NCI-H69 (cell line): ENCODE measurements around the gene PTDSS2.
A peak's percentile ranks its signal among the peaks of the same experiment; 100 is the strongest.

Source experiments
- DNase-seq: peaks from one replicate; lab custom pipeline; 2025; lab: John Stamatoyannopoulos, UW

PTDSS2 gene

DNA sequence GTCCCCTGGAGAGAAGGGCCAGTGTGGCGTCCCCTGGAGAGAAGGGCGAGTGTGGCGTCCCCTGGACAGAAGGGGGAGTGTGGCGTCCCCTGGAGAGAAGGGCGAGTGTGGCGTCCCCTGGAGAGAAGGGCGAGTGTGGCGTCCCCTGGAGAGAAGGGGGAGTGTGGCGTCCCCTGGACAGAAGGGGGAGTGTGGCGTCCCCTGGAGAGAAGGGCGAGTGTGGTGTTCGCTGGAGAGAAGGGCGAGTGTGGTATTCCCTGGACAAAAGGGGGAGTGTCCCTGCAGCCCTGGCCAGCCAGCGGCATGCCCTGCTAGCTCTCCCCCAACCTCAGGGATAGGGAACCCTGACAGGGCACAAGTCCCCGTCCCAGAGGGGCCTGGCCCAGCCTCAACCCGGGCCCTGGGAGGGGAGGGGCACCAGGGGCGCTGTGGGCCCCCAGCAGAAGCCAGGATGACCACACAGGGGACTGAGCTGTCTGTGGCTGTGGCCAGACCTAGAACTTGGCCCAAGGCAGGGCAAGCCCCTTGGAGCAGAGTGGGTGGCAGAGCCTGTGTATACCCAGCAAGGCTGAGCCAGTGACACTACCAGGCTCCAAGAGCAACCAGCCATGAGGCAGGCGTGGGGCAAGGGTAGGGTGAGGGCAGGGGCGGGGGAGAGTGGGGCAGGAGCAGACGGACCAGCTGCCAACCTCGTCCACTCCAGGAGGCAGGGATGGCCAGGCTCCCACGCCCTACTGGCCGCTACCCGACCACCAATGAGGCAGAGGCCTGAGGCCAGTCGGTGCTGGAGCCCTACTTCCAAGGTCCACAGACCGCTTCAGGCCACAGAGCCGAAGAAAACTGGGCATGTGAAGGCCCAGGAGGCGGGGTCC, 81.1 kb downstream of the PTDSS2 start:
- no peak for DNase-seq

DNA sequence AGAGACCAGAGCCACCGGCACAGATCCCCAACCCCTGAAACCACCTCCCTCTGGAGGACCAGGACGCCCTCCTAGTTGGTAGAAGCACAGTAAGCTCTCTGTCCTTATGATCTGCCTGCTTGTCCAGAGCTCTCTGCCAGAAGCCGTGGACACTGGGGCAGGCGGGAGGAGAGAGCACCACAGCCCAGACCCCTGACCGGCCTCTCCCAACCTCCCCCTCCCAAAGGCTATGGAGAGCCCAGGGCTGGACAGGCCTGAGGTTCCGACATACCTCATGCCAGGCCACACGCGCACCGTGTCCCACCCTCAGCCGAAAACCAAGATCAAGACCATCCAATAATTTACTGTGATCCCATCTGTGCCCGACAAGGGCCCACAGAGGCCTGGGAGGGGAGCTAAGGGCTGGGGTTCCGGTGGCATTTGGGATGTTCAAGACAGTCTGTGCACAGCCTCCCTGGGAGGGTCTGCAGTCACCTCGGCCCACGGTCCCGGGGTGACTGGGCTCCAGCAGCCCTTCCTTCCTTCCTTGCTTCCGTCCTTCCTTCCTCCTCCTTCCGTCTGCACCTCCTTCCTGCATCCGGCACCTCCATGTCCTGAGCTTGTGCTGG, 81.9 kb downstream of the PTDSS2 start:
- no peak for DNase-seq

DNA sequence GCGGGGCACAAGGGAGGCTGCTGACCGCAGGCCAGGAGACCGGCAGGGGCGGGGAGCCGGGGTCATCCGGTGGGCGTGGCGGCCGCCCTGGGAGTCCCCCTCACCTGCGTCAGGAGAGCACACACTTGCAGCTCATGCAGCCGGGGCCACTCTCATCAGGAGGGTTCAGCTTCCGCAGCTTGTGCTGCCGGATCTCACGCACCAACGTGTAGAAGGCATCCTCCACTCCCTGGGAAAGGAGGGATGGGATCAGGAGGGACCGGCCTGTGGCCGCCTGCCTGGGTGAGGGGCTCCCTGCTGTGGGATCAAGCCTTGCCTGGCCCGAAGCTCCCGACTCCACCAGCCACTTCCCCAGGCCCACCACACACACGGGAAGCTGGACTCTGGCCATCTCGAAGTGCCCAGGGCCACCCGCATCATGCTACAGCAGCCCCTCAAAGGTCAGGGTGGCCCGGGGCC, 82.5 kb downstream of the PTDSS2 start:
- no peak for DNase-seq

DNA sequence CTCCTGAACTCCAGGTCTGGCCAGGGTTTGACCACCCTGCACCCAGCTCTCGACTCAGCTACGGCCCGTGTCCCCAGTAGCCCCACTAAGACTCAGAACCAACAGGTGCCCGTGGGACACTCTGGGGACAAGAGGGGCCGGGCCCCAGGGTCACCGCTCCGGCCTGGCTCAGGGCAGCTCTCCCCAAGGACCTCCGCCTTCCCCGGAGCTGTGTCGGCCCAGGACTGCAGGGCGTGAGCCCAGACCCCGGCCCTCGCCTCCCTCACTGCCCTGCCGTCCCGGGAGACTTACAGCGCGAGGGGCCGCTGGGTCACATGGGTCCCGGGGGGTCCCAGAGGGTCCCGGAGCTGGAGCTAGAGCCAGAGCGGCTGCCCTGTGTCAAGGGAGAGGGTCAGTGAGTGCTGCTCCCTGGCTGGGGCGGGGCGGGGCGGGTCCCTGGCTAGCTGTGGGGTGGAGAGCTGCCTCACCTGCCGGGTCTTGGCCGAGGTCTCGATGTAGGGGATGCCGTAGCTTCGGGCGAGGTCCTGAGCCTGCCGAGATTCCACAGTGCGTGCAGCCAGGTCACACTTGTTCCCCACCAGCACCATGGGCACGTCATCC, 83.0 kb downstream of the PTDSS2 start:
- DNase-seq: no peak

DNA sequence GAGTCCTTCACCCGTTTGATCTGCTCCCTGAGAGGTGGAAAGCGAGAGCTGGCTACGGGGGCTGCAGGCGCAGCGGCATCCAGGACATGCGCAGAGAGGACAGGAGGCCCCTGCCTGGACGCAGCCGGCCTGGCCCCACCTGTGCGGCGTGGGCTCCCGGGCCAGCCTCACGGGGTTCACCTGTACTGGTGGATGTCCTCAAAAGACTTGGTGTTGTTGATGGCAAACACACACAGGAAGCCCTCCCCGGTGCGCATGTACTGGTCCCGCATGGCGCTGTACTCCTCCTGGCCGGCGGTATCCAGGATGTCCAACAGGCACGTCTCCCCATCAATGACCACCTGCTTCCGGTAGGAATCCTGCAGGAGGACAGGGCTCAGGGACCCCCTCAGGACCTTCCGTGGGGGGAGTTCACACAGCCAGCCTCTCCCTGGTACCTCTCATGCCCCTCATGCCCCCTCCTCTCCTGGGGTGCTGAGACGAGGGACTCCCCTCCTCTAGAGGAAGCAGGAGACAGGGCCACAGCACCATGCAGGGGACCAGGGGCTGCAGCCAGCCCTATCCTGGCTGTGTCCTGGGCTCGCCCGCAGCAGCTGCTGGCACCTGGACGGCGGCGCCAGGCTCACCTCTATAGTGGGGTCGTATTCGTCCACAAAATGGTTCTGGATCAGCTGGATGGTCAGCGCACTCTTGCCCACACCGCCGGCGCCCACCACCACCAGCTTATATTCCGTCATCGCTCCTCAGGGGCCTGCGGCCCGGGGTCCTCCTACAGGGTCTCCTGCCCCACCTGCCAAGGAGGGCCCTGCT, 83.7 kb downstream of the PTDSS2 start:
- DNase-seq: no peak

DNA sequence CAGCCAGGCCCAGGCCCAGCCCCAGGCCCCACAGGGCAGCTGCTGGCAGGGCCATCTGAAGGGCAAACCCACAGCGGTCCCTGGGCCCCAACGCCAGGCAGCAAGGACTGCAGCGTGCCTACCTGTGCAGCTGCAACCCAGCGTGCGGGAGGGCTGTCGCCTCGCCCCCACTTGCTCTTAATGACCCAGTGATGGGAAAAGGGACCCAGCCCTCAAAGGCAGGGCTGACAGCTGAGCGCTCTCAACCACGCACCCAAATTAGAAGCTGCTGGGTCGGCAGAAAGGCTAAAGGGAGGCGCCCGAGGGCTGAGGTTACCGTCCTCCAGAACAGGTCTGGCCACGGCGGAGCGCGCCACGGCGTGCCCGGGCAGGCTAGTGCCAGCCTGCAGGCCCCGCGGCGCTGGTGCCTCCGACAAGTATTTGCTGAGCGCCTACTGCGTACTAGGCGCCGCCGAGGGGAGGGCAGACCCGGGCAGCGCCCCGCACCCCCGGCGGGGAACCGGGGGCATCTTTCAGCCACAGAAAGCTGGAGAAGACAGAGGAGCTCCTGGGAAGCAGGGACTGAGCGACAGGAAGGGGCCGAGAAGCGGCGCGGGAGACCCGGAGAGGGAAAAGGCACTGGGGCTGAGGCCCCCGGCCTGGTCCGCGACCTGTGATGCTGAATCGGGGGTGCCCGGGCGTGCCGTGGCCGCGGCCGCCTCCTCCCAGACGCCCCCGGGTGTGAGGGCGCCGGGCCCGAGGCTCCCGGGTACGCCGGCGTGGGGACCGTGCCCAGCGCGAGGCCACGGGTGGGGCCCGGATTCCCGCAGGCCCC, 84.5 kb downstream of the PTDSS2 start:
- peak; percentile 73 for DNase-seq

DNA sequence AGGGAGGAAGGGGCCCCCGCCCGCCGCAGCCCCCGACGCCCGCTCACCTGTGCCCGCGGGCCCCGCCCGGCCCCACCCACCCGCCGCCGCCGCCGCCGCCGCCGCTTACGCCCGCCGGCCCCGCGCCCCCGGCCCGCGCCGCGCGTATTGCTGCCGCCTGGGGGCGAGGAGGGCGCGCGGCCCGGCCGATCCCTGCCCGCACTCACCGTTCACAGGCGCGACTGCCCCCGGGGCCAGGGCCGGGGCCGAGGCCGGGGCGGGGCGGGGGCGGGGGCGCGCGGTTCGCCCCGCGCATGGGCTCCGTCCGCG, 85.1 kb downstream of the PTDSS2 start:
- DNase-seq: no peak

DNA sequence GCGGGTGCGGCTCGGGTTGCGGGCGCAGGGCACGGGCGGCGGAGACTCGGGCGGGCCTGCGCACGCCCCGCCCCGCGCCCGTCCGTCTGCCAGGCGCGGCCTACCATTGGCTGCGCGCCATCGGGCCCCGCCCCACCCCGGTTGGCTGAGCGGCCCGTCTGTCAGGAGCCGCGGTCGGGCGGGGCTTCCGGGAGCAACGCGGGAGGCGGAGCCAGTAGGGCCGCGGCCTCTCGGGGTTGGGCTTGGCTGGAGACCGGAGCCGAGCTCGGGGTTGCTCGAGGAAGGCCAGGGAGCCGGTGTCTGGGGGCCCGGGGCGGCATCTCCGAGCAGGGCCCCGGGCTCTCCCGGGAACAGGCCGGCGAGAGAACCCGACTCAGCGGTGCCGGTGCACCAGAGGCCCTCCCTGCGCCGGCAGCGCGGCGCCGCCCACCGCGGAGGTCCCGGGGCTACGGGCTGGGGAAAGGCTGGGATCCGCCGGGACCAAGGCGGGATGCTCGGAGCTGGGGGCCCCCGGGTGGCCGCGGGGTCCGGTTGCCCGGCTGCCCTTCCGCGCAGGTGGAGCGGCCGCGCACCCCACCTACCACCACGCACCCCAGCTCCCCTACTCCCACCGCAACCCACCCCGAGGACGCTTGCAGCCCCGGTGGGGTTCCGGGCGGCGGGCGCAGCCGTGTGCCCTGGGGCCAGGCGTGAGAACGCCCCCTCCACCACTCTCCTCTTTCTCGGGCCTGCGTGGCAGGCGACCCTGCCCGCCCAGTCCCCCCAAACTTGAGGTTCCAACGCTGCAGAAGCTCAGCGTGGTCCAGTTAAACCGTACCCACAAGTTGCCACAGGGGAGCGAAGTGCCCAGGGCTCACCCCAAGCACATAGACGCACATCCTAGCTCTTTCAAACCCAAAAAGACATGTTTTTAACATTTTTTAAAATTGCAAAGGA, 85.7 kb downstream of the PTDSS2 start, which contains the start of gene HRAS:
HRAS (minus strand) TSS at position 58 of the 936 bp plus-strand sequence.
- DNase-seq: peak; percentile 97

DNA sequence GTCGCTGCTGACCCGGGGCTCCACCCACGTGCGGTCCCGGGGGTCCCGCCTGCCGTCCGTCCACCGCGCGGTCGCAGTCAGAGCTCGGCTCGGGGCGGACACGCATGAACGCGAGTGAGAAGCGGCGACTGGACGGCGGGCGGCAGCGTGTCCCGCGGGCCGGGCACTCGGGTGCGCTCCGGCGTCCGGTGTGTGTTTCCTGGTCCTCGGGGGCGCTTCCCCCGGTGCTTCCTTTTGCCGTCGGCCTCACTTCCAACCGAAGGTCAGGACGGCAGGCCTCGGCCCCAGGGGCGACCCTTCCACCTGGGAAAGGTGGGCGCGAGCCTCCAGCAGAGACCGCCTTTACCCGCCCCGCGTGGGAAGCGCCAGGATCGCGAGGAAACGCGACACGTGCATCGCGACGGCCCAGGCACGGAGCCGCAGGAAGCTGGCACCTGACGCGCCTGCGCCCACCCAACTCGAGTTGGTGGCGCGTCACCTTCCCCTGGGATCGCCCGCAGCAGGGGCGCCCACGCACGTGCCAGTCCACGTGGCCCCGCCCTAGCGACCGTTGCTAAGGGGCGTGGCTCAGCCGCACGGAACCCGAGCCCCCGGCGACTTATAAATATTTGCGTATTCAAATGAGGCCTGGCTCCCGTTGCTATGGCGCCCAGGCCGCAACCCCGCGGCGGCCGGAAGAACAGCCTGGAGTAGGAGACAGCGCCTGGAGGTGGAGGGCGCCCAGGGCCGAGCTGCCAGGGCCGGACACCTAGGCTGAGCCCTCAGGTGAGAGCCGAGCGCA, 87.0 kb downstream of the PTDSS2 start, which contains the start of gene LRRC56:
LRRC56 (plus strand) TSS at position 687 of the 781 bp plus-strand sequence. CDS start 3,158 bp downstream, outside the sequence.
- peak; percentile 98 for DNase-seq

DNA sequence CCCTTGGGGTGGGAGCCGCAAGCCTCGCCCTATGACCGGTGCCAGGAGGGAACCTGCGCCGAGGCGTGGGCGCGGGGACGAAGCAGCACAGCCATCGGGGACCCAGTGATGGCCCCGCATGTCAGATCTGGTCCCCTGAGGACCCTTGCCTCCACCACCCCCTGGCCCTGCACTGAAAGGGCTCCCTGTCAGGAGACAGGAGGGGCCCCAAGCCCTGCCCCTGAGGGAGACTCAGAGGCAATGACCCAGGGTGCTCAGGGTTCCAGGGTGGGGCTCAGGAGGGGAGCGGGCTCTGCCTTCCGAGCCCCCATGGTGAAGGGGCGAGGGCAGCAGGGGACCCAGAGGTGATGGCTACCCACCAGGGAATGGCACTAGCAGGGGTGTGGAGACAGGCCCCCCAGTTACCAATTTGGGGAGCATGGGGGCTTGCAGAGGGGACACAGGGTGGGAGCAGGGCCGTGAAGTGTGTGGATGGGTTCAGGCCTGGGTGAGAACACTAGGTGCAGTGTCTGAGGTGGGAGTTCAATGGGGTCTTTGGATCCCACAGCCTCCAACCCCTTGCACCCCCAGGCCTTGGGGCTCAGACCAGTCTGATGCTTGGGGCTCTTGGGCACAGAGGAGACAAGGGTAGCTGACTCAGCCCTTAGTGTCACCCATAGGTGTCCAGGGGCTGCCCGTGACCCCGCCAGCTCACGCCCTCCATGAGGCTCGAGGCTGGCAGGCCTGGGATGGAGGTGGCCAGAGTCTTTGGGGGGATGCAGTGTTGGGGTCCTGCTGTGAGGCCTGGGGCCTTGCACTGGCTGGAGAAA, 87.7 kb downstream of the PTDSS2 start:
- no peak for DNase-seq

DNA sequence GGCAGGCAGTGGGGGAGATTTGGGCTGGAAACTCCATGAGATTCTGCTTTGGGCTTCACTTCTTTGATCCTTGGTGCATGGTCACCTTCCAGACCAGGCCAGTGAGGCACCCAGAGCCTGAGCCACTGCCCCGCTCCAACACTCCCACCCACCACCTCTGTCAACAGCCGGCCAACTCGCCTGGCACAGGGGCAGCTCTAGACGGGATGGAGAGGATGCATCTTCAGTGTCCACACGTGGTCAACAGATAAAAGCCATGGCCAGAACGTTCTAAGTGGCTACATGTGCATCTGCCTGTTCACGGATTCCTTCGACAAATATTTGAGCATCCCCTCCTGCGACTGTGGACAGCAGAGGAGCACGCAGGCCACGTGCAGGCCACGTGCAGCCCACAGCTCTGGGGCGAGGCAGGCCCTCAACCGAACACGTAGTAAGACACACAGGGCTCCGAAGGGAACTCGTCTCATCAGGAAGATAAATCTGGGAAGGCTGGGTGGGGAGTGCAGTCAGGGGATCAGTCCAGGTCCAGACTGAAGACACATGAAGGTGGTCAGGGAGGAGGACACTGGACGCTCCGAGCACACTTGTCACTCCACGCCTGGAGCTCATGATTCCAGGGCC, 88.5 kb downstream of the PTDSS2 start:
- DNase-seq: no peak

DNA sequence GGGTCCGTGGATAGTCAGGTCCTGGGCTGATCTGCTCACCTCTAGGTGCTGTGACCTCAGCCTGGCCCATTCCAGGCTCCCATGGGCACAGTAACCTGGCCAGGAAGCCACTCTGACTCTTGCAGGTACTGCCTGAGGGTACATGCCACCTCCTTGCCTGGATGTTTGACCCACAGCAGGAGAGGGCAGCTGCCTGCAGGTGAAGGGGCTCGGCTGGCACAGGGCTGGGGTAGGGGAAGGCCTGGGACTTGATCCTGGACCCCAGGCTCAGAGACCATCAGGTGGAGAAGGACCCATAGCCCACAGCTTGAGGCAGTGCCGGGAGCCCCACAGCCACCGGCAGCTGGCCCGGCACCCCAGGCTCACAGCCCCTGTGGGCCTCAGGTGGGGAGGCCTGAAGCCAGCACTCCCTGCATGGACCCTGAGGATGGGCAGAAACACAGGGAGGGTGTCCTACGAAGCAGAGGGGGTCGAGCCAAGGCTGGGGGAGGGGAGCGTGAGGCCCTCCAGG, 89.9 kb downstream of the PTDSS2 start:
- DNase-seq: no peak
